ENCODE results near the gene BST2.
A peak's percentile ranks its signal among the peaks of the same experiment; 100 is the strongest.

Gene BST2

DNA sequence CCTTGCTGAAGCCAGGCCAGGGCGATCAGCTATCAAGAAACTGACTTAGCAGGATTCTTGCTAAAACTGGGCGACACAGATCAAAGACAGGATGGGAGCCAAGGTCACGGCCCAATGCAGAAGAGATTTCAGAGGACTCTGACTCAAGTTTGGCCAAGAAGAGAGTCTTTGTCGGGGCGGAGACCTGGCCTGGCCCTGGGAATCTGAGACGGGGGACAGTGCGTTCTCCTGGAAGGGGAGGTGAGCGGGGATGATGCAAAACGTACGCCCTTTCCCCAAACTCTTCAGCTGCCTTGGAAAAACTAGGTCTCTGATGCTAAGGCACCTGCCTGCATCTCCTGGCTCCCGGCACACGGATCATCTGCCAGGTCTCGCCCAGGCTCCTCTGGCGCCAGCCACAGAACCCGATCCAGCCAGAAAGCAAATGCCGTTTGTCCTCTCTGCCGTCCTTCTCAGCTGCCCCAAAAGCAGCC is 24.2 kb upstream of the BST2 start:
- no peak overlapping the region for H3K4me3 ChIP-seq (ENCODE audit: insufficient read depth, low read length, poor library complexity, severe bottlenecking)
- H3F3A ChIP-seq (ENCODE audit: insufficient read depth): no peaks in the 10 kb centered on the region
- no peaks in the 10 kb centered on the region for H3K27me3 ChIP-seq (ENCODE audit: low read length)
- no peaks in the 10 kb centered on the region for H3K36me3 ChIP-seq (ENCODE audit: low read length)
- no peaks in the 10 kb centered on the region for H3K79me2 ChIP-seq (ENCODE audit: insufficient read depth, low read length)
- TF ChIP-seq, protein P1, sequence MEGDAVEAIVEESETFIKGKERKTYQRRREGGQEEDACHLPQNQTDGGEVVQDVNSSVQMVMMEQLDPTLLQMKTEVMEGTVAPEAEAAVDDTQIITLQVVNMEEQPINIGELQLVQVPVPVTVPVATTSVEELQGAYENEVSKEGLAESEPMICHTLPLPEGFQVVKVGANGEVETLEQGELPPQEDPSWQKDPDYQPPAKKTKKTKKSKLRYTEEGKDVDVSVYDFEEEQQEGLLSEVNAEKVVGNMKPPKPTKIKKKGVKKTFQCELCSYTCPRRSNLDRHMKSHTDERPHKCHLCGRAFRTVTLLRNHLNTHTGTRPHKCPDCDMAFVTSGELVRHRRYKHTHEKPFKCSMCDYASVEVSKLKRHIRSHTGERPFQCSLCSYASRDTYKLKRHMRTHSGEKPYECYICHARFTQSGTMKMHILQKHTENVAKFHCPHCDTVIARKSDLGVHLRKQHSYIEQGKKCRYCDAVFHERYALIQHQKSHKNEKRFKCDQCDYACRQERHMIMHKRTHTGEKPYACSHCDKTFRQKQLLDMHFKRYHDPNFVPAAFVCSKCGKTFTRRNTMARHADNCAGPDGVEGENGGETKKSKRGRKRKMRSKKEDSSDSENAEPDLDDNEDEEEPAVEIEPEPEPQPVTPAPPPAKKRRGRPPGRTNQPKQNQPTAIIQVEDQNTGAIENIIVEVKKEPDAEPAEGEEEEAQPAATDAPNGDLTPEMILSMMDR (IDR thresholded peaks at IDR 0.05; ENCODE audit: insufficient read depth, low read length, poor library complexity, severe bottlenecking): no peak
- no peak for TF ChIP-seq EZH2phosphoT487 (conservative IDR thresholded peaks at IDR 0.05; ENCODE audit: low read length)
- H3K27ac ChIP-seq (ENCODE audit: low read depth, low read length): no peak overlapping the region
- no peaks in the 10 kb centered on the region for H4K20me1 ChIP-seq (ENCODE audit: low read depth, low read length)
- H3K9me3 ChIP-seq (ENCODE audit: insufficient read depth, low read length): no peaks in the 10 kb centered on the region
- no peak overlapping the region for H2AFZ ChIP-seq (ENCODE audit: low read depth, low read length, severe bottlenecking)
- H3K4me2 ChIP-seq (ENCODE audit: low read depth, low read length, poor library complexity, severe bottlenecking): no peak overlapping the region
- no peak overlapping the region for H3K9ac ChIP-seq (ENCODE audit: low read length)
- H3K9me2 ChIP-seq (replicated peaks; ENCODE audit: insufficient read depth, low read length): no peaks in the 10 kb centered on the region

DNA sequence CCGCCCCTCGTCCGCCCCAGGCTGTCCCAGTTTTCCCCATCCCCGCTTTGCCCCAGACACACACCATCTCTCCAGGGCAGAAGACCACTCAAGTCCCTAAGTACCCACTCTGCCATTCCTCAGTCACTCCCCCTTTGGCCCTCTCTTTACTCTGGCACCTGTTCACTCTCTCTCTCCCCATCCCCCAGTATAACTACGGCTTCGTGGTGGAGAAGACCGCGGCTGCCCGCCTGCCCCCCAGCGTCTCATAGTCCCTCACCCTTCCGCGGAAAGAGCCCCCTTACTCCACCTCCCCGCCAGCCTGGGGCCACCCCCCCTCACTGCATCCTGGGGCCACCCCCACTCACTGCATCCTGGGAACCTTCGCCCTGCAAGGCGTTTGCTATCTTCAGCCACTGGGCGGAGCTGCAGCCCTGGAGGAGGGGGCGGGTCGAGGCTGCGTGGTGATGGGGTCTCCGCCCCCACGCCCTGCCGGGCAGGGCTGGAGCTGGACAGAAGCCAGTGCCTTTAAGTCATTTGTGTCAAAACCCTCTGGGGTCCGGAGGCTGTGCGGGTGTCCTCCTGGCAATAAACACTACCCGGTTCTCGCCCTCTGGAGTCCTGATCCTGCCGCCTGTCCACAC is 19.4 kb upstream of the BST2 start:
- Histone ChIP-seq H2AFZ (ENCODE audit: low read depth, low read length, severe bottlenecking) (no peak overlapping the region), H3K27ac (ENCODE audit: low read depth, low read length) (no peak overlapping the region), H3K4me2 (ENCODE audit: low read depth, low read length, poor library complexity, severe bottlenecking) (no peak overlapping the region), H3K79me2 (ENCODE audit: insufficient read depth, low read length) (no peaks in the 10 kb centered on the region), H3K27me3 (ENCODE audit: low read length) (no peaks in the 10 kb centered on the region), H4K20me1 (ENCODE audit: low read depth, low read length) (no peaks in the 10 kb centered on the region), H3K9me3 (ENCODE audit: insufficient read depth, low read length) (no peaks in the 10 kb centered on the region), H3F3A (ENCODE audit: insufficient read depth) (no peaks in the 10 kb centered on the region), H3K9me2 (replicated peaks; ENCODE audit: insufficient read depth, low read length) (no peaks in the 10 kb centered on the region), H3K9ac (ENCODE audit: low read length) (no peak overlapping the region), H3K36me3 (ENCODE audit: low read length) (no peaks in the 10 kb centered on the region), H3K4me3 (ENCODE audit: insufficient read depth, low read length, poor library complexity, severe bottlenecking) (no peak overlapping the region)
- TF ChIP-seq EZH2phosphoT487 (conservative IDR thresholded peaks at IDR 0.05; ENCODE audit: low read length): no peak
- TF ChIP-seq, protein P1 (IDR thresholded peaks at IDR 0.05; ENCODE audit: insufficient read depth, low read length, poor library complexity, severe bottlenecking): peak; percentile 17

DNA sequence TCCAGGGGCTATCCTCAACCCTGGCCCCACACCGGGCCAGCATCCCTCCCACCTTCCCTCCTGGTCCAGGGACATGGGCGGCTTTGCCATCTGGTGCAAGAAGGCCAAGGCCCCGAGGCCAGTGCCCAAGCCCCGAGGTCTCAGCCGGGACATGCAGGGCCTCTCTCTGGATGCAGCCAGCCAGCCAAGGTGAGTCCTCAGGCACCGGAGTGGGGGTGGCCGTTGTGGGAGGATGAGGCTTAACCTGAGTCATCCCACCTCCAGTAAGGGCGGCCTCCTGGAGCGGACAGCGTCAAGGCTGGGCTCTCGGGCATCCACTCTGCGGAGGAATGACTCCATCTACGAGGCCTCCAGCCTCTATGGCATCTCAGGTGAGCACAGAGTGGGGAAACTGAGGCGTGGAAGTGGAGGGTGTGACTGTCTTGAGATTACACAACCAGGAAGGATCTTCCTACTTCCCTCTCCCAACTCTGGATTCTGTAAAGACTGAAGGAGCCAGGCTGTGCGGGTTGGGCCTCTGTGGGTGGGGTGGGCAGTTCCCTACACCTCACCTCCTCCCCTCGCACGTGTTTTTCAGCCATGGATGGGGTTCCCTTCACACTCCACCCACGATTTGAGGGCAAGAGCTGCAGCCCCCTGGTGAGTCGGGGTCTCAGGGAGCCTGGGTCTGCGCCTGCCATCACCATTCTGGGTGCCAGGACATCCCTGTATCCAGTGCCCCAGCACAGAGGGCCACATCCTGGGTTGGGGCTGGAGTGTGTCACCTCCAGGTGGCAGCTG is 18.2 kb upstream of the BST2 start:
- H3K4me2 ChIP-seq (ENCODE audit: low read depth, low read length, poor library complexity, severe bottlenecking): no peak overlapping the region
- no peaks in the 10 kb centered on the region for H3K27me3 ChIP-seq (ENCODE audit: low read length)
- no peak overlapping the region for H3K9ac ChIP-seq (ENCODE audit: low read length)
- H3F3A ChIP-seq (ENCODE audit: insufficient read depth): peaks cover 7% of the 10 kb centered on the region; the same call in 1 of the 2 replicates
- H3K27ac ChIP-seq (ENCODE audit: low read depth, low read length): no peak overlapping the region
- H4K20me1 ChIP-seq (ENCODE audit: low read depth, low read length): no peaks in the 10 kb centered on the region
- H3K9me2 ChIP-seq (replicated peaks; ENCODE audit: insufficient read depth, low read length): no peaks in the 10 kb centered on the region
- no peaks in the 10 kb centered on the region for H3K36me3 ChIP-seq (ENCODE audit: low read length)
- no peak overlapping the region for H3K4me3 ChIP-seq (ENCODE audit: insufficient read depth, low read length, poor library complexity, severe bottlenecking)
- TF ChIP-seq, protein P1 (IDR thresholded peaks at IDR 0.05; ENCODE audit: insufficient read depth, low read length, poor library complexity, severe bottlenecking): no peak
- TF ChIP-seq EZH2phosphoT487 (conservative IDR thresholded peaks at IDR 0.05; ENCODE audit: low read length): no peak
- no peaks in the 10 kb centered on the region for H3K79me2 ChIP-seq (ENCODE audit: insufficient read depth, low read length)
- H3K9me3 ChIP-seq (ENCODE audit: insufficient read depth, low read length): no peaks in the 10 kb centered on the region
- no peak overlapping the region for H2AFZ ChIP-seq (ENCODE audit: low read depth, low read length, severe bottlenecking)
